ENCODE results near the gene NDRG3.
"Not testable (repeated sequence)": the region's sequence is repeated elsewhere in the genome, so short reads cannot be mapped to it uniquely, and the experiment has no call there.

The NDRG3 gene

GRCh38 chr20:36686944-36687343 lies 58.9 kb downstream of the NDRG3 start:
- no peak for DNase-seq

- DNase-seq, result no peak
These were observed 59.4 kb downstream of the NDRG3 start for GRCh38 chr20:36686504-36686903.

GRCh38 chr20:36684747-36685146 lies 61.1 kb downstream of the NDRG3 start:
- no peak for DNase-seq

- no peak for DNase-seq
These were observed 63.6 kb downstream of the NDRG3 start for GRCh38 chr20:36682311-36682710.

- no peak for DNase-seq
These were observed 68.5 kb downstream of the NDRG3 start for GRCh38 chr20:36677422-36677771.

- DNase-seq, result no peak
These were observed 69.0 kb downstream of the NDRG3 start for GRCh38 chr20:36676701-36677421.

- DNase-seq, result not testable (repeated sequence)
These were observed 70.3 kb downstream of the NDRG3 start for GRCh38 chr20:36675545-36675944.

- no peak for DNase-seq
These were observed 72.9 kb downstream of the NDRG3 start for GRCh38 chr20:36672991-36673390.

- DNase-seq, result no peak
These were observed 75.1 kb downstream of the NDRG3 start for GRCh38 chr20:36670665-36671357.

- DNase-seq, result no peak
These were observed 79.6 kb downstream of the NDRG3 start for GRCh38 chr20:36666181-36666740.

- no peak for DNase-seq
These were observed 82.9 kb downstream of the NDRG3 start for GRCh38 chr20:36663031-36663430.

GRCh38 chr20:36658300-36658699 lies 87.6 kb downstream of the NDRG3 start:
- DNase-seq, result no peak

- DNase-seq, result no peak
These were observed 89.2 kb downstream of the NDRG3 start for GRCh38 chr20:36656733-36657132.

GRCh38 chr20:36655004-36655403 lies 90.9 kb downstream of the NDRG3 start:
- no peak for DNase-seq

- DNase-seq, result no peak
These were observed 91.4 kb downstream of the NDRG3 start for GRCh38 chr20:36654506-36654905.

- DNase-seq, result no peak
These were observed 92.4 kb downstream of the NDRG3 start for GRCh38 chr20:36653456-36653855.

- no peak for DNase-seq
These were observed 98.4 kb downstream of the NDRG3 start for GRCh38 chr20:36647196-36648121.

- DNase-seq, result no peak
These were observed 99.2 kb downstream of the NDRG3 start for GRCh38 chr20:36646678-36647077.

- no peak for DNase-seq
These were observed 99.9 kb downstream of the NDRG3 start, which contains the start of gene SLA2 for GRCh38 chr20:36645998-36646397. Gene SLA2 (minus strand): TSS chr20:36646196. CDS start chr20:36641335, 4,861 bp downstream.

- DNase-seq, result no peak
These were observed 100.5 kb downstream of the NDRG3 start for GRCh38 chr20:36645353-36645752.

- no peak for DNase-seq
These were observed 101.2 kb downstream of the NDRG3 start for GRCh38 chr20:36644706-36645095.

GRCh38 chr20:36644032-36644705 lies 101.7 kb downstream of the NDRG3 start:
- DNase-seq, result no peak

- no peak for DNase-seq
These were observed 103.8 kb downstream of the NDRG3 start for GRCh38 chr20:36642136-36642535.

Data from NCI-H774 (cell line).